Dedifferentiated amniotic fluid mesenchymal stem cell (primary cell): ENCODE data around the gene UBR4.

Experiments used
- DNase-seq: peaks from one replicate; pipeline ENCODE4 v3.0.0-alpha.2; 2016; ENCODE audit errors: extremely low spot score

UBR4 gene

DNA sequence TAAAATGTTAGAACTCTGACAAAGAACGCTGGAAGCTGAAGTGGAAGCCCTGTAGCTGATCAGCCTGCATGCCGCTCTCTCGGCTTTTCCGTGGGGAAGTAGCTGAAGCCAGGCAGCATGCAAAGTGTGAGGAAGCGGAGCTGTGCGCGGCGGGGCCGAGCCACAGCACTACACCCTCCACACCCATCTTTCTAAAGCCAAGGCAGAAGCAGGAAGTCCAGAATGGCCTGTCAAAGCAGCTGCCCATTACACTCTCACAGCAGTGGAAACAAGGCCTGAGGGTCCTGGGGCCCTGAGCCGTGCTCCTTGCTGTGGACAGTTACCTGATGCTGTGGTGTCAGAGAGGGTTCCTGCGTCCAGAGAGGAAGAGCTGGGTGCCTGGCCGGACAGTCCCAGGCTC lies 69.6 kb downstream of the UBR4 start:
- no peak for DNase-seq

DNA sequence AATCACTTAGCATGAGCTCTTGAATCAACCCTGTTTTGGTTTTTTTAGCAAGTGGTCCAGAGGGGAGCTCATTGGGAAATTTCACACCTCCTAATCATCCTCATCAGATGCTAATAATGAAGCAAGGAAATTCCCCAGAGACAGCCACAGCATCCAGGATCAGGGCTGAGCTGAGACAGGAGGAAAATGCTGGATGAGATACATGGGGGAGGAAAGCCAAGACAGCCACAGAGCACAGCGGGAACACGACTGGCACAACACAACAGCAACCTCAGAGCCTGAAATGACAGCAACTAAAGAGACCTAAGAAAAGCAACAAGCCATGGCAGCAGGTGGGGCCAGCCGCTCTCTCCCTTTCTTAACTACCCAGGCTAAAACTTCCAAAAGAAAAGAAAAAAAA lies 70.4 kb downstream of the UBR4 start:
- no peak for DNase-seq

- no peak for DNase-seq
These were observed 71.0 kb downstream of the UBR4 start for GRCh38 chr1:19138958-19139581.

GRCh38 chr1:19138331-19138730 lies 71.7 kb downstream of the UBR4 start:
- no peak for DNase-seq

DNA sequence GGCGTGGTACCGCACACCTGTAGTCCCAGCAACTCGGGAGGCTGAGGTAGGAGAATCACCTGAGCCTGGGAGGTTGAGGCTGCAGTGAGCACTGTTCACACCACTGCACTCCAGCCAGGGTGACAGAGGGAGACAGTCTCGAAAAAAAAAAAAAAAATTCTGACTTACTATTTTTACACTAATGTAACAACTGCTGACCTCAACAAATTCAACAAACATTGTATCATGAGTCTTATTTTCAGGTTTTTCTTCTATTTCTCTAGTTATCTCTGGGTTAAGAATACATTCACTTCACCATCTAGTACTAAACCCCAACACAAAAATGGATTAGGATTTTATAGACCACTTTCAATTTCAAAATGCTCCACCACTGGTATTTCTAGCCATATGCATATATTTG lies 72.9 kb downstream of the UBR4 start:
- no peak for DNase-seq

DNA sequence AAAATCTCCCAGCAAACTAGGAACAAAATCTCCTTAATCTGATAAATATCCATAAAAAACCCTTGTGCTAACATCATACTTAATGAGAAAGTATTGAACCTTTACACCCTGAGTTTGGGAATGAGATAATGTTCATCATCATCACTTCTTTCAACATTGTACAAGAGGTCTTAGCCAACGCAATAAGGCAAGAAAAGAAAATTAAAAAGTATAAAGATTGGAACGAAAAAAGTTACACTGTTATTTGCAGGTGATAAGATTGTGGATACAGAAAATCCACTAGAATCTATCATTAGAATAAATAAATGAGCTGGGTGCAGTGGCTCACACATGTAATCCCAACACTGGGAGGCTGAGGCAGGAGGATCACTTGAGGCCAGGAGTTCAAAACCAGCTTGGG lies 76.7 kb downstream of the UBR4 start:
- DNase-seq = no peak

GRCh38 chr1:19130468-19130867 lies 79.6 kb downstream of the UBR4 start:
- DNase-seq = no peak

DNA sequence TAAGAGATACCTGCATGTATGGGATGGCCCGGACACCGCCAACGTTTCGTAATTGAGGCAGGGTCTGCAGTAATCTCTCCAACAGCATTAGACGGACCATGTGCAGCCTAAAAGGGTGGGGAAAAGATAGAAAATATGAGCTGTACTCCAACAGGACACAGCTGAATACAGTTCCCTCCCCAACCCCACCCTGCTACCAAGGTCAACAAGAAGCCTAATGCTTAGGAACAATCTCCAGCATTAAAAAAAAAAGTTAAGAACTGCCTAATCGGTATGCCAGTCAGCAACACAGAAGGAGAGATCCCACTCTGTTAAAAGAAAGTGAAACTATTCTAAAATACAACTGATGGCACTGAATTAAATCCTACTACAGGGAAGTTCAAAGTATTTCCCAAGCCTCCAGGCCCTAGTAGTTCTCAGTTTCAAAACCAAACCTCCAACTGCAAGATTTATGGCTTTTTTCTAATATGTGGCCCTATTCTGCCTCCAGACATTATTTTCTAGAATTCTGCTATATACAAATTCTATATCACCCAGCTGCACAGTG lies 81.0 kb downstream of the UBR4 start:
- DNase-seq = no peak

- no peak for DNase-seq
These were observed 85.8 kb downstream of the UBR4 start for GRCh38 chr1:19124273-19124672.

DNA sequence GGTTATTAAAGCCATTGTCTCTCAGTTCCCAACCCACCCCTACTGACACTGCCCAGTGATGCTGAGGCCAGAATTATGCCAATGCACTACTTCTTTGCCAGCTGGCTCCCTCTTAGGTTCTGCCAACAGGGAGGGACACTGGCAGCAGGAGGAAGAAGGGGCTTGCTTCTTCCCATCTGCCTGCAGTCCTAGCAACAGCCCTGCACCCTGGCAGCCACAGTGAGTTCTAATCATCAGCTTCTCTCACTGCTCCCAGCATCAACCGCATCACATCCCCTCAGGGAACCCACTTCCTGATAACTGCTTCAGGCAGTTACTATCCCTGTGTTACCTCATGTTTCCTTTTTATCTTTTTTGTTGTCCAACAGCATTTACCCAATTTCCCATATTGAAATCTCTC lies 86.2 kb downstream of the UBR4 start:
- DNase-seq = no peak

GRCh38 chr1:19122668-19123067 lies 87.4 kb downstream of the UBR4 start:
- DNase-seq = no peak

- DNase-seq = no peak
These were observed 88.9 kb downstream of the UBR4 start for GRCh38 chr1:19121192-19121591.

DNA sequence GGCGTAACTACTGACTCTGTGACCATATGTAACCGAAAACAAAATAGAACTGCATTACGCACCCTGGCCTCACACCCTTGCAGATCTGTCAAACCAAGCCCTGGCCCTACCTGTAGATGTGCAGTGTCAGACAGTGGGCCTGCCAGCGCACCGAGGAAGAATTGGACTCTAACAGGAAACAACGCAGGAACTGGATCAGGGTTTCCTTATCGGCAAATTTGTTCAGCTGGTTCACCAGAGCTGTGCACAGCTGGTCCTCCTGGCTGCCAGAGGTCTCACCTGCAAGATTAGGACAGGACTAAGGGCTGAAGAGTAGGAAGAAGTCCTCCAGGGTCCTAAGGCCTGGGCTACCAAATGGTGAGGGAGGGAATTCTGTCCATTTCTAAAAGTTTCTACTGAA lies 90.0 kb downstream of the UBR4 start:
- no peak for DNase-seq

- no peak for DNase-seq
These were observed 94.8 kb downstream of the UBR4 start for GRCh38 chr1:19115082-19115808.

DNA sequence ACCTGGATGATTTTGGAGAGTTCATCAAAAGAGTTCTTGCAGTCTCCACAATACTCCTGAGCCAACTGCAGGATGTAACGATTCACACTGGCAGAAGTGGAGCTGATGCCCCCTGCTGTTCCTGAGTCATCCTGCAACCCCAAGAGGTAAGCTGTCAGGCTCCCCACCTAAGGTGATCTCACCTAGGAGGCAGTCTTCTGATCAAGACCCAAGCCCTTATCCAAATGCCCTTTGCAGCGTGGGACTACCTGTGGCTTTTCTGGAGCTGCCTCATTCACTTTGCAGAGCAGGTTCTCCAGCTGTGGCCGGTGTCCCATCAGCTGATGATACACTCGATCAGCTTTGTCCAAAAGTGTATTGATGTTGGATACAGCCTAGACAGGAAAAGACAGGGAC lies 96.4 kb downstream of the UBR4 start:
- DNase-seq = no peak

DNA sequence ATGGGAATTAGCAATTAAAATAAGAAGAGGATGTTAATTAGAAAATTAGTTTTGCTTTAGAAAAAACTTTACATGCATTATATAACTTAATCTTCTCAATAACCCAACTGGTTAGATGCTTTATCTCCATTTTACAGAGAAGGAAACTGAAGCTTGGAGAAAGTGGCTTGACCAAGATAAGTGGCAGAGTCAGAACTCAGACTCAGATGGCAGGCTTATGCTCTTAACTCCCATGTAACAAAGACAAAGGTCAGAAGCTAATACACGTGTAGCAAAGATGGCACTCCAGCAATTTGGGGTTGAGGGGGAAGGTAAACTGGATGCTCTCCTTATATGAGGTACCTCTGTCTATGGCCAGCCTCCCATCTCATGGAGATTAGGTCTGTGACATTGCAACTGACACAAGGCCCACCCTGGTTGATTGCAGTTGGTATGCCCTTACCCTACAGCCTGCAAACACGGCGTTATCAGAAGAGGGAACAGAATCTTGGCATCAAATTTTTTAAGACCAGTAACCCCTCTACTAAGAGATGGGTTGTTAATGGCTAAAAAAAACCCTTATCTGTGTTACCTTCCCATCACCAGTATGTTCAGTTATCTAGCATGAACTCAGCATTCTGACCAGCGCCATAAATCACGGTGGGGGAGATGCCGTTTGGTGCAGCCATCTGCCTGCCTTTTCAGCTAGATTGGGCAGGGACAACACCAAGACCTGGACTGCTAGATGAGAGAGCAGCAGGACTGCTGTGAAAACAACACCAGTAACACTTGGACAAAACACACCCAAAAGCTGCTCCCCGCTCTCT lies 97.0 kb downstream of the UBR4 start:
- DNase-seq = no peak

- no peak for DNase-seq
These were observed 99.7 kb downstream of the UBR4 start for GRCh38 chr1:19110257-19110927.

DNA sequence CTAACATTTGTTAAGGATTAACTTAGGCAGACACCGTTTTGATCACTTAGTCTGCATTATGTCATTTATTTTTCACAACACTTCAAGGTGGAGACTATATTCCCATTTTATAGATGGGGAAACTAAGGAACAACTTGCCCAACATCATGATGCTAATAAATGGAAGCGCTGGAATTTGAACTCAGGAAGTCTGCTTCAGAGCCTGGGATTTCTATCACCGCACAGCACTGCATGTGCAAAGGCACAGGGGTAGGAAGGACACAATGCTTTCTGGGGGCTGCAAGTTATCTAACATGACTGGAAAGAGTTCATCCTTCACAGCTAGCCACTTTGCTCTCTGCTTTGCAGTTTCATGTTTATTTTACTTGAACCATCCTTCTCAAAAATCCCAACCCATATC lies 100.5 kb downstream of the UBR4 start:
- no peak for DNase-seq

DNA sequence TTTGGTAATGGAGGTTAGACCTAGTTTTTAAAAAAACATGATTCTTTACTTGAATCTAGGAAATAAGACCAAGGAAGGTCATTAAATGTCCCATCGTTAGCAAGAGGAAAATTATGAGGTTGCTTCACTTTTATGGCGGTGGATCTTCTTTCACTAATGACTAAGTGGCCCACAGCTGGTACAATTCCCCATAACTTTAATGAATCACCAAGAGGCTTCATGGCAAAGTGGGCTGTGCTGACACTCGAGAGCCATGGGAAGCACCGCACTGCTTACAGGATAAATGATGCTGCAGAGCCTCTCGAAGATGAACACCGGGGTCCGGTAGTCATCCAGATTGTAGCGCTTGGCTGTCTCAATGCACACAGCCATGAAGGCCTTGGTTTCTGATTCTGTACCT lies 108.8 kb downstream of the UBR4 start:
- DNase-seq = no peak

- DNase-seq = no peak
These were observed 110.0 kb downstream of the UBR4 start for GRCh38 chr1:19100028-19100427.

DNA sequence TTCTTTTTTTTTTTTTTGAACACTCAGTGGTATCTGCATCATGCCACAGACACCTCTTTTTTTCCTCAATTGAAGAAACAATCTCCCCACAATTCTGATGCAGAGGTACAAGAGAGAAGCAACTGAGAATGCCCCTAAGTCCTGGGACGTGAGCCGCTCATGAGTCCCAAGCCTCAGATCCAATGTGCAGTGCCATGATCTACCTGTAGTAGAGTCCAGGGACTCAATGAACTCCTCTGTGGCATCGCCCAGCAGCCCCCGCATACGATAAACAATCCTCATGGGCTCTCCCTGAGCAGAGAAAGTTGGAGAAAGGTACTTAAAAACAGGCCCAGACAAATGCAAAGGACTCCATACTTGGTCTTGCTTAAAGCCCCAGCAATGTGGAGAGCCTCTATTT lies 113.1 kb downstream of the UBR4 start:
- DNase-seq = no peak
